ENCODE data around the gene KCNMA1. TPM values are rescaled to one million over a fixed set of nuclear protein-coding genes. Genes with fewer than 3 reads are reported as not detected.

Gene KCNMA1
- total RNA-seq, 1 experiment from 2014 or later, result 0.49 TPM

DNA sequence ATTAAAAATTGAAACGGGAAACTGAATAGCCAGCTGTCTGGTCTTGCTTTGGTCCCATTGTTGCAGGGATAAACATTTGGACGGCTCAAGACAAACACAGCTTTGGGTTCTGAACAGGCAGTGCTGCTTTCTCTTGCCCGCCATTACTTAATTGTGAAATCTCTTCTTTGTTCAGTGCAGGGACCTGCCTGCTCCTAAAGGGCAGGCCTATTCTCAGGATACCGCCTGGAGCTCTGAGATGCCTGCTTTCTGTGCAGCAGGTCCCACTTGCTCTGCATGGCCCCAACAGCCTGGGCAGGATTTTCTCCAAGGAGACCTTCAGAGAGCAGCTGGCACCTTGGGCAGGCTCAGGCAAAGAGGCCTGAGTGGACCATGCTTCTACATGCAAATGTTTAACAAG lies 237.6 kb downstream of the KCNMA1 start (continued):
- TF ChIP-seq SRF (IDR thresholded peaks at IDR 0.05; ENCODE audit: low read depth), result no peak
- TF ChIP-seq CBX3 (IDR thresholded peaks at IDR 0.05; ENCODE audit: low read depth), result no peak

DNA sequence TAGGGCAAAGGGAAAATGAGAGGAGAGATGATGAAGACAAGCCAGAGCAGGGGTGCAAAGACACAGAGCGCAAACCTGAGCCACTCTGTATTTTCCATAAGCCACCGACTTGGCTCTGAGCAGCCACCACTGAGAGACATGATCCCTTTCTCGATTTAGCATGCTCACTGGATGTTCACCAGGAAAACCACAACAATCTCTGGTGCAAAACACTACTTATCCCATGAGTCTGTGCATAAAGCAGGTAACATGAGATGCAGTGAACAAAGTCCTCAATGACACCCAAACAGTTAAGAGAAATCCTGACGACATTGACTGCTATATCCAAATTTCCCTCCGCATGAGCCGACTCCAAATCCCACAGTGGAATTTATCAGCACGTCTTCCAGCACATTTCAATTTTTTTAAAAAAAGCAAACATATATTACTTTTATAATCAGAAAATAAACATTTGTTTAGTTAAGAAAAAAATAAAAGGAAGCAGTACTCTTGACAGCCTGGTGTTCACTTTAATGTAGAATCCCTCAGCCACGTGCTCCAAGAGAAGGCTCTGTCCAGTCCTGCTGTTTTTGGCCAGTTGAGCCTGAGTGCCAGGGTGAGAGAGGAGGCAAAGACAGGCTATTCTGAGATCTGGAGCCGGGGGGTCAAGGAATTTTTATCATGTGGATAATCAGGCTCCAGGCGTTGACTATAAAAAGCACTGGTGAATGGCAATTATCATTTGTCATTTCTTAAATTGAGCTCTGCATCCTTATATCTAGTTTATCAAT lies 238.4 kb downstream of the KCNMA1 start:
- H3K9me2 ChIP-seq (ENCODE audit: insufficient read depth), result no peaks in the 10 kb centered on the region
- ChIA-PET RAD21 (ENCODE audit: low non-redundant PET in 1 of 2, low total read pairs in 2 of 2, uncharacterized antibody in 2 of 2, unreplicated experiment in 2 of 2) (no interaction called here), CTCF (no interaction called here), POLR2A (no interaction called here)
- no peaks in the 10 kb centered on the region; the same call in 1 of the 2 replicates for H3K27me3 ChIP-seq (ENCODE audit: insufficient read depth, low read length)
- no peaks in the 10 kb centered on the region for H4K20me1 ChIP-seq (ENCODE audit: insufficient read depth)
- ATAC-seq, result no peak
- no peaks in the 10 kb centered on the region for H3K79me2 ChIP-seq (ENCODE audit: insufficient read depth, low read length)
- no peaks in the 10 kb centered on the region for H3K9me3 ChIP-seq (ENCODE audit: control insufficient read depth in 1 of 2, insufficient read depth in 1 of 2, low read depth in 1 of 2, low read length in 2 of 2)
- intact Hi-C loops (cut with micrococcal nuclease), result no loop called here
- no TSS peak for BruUV-seq (replicated peaks)
- DNase-seq (ENCODE audit: low read depth, low spot score), result no peak
- H3K4me3 ChIP-seq (replicated peaks in 1 of 2; ENCODE audit: low read depth in 1 of 2, low read length in 2 of 2), result no peak overlapping the region
- H3K4me2 ChIP-seq (ENCODE audit: low read length), result no peak overlapping the region
- no peak overlapping the region for H3K9ac ChIP-seq (ENCODE audit: low read length)
- no peaks in the 10 kb centered on the region for H3K4me1 ChIP-seq (ENCODE audit: control insufficient read depth in 1 of 2, insufficient read depth in 2 of 2, low read length in 2 of 2)
- TF ChIP-seq RAD21 (IDR thresholded peaks at IDR 0.05; ENCODE audit: low read depth), result no peak
- TF ChIP-seq SP1 (IDR thresholded peaks at IDR 0.05; ENCODE audit: low read depth), result no peak
- no peak for TF ChIP-seq CTCF (IDR thresholded peaks at IDR 0.05 in 2 of 3, conservative IDR thresholded peaks at IDR 0.05 in 1 of 3; ENCODE audit: borderline replicate concordance in 1 of 3, insufficient read depth in 1 of 3, low read depth in 2 of 3, low read length in 2 of 3)
- no peaks in the 10 kb centered on the region for H3K36me3 ChIP-seq (ENCODE audit: control insufficient read depth in 1 of 2, insufficient read depth in 2 of 2, low read length in 2 of 2)
- no peak overlapping the region for H3K27ac ChIP-seq (ENCODE audit: low read depth, low read length)
- no peak overlapping the region for H2AFZ ChIP-seq (ENCODE audit: low read depth, low read length, poor library complexity, severe bottlenecking)

DNA sequence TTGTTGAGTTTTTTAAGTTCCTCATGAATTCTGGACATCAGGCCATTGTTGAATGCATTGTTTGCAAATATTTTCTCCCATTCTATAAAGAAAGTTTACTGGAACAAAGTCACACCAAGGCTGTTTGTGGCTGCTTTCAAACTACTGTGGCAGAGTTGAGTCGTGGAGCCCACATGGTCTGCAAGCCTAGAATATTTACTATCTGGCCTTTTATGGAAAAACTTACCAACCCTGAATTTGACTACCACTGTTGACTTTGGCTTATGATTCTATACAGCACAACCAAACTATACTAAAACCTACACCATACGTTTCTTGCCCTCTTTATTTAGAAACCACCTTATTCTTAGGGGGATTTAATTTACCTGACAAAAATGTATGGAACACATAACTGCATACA lies 239.1 kb downstream of the KCNMA1 start:
- Histone ChIP-seq H3K9ac (ENCODE audit: low read length) (no peak overlapping the region), H3K4me3 (replicated peaks in 1 of 2; ENCODE audit: low read depth in 1 of 2, low read length in 2 of 2) (no peak overlapping the region), H3K4me1 (ENCODE audit: control insufficient read depth in 1 of 2, insufficient read depth in 2 of 2, low read length in 2 of 2) (peaks cover 0 to 2% of the 10 kb centered on the region in 2 experiments; a peak in 1 of 4 replicates), H3K27me3 (ENCODE audit: insufficient read depth, low read length) (no peaks in the 10 kb centered on the region; the same call in 1 of the 2 replicates), H2AFZ (ENCODE audit: low read depth, low read length, poor library complexity, severe bottlenecking) (no peak overlapping the region), H3K27ac (ENCODE audit: low read depth, low read length) (no peak overlapping the region), H3K79me2 (ENCODE audit: insufficient read depth, low read length) (no peaks in the 10 kb centered on the region), H3K4me2 (ENCODE audit: low read length) (no peak overlapping the region), H3K9me2 (ENCODE audit: insufficient read depth) (no peaks in the 10 kb centered on the region), H3K36me3 (ENCODE audit: control insufficient read depth in 1 of 2, insufficient read depth in 2 of 2, low read length in 2 of 2) (no peaks in the 10 kb centered on the region), H3K9me3 (ENCODE audit: control insufficient read depth in 1 of 2, insufficient read depth in 1 of 2, low read depth in 1 of 2, low read length in 2 of 2) (no peaks in the 10 kb centered on the region), H4K20me1 (ENCODE audit: insufficient read depth) (no peaks in the 10 kb centered on the region)
- ChIA-PET POLR2A (no interaction called here), CTCF (no interaction called here), RAD21 (ENCODE audit: low non-redundant PET in 1 of 2, low total read pairs in 2 of 2, uncharacterized antibody in 2 of 2, unreplicated experiment in 2 of 2) (no interaction called here)
- no TSS peak for BruUV-seq (replicated peaks)
- intact Hi-C loops (cut with micrococcal nuclease), result no loop called here
- TF ChIP-seq CEBPB (IDR thresholded peaks at IDR 0.05; ENCODE audit: low read depth) (no peak), FOSL1 (IDR thresholded peaks at IDR 0.05; ENCODE audit: low read depth) (no peak), RAD21 (IDR thresholded peaks at IDR 0.05; ENCODE audit: low read depth) (no peak), ELF1 (IDR thresholded peaks at IDR 0.05; ENCODE audit: borderline replicate concordance, low read depth) (no peak), SP1 (IDR thresholded peaks at IDR 0.05; ENCODE audit: low read depth) (no peak)
- DNase-seq (ENCODE audit: low read depth, low spot score) (no peak), ATAC-seq (no peak)

Measured in HCT116 (cell line).